Measurements from ENCODE around the gene COX19.
"Not testable (repeated sequence)": the region's sequence is repeated elsewhere in the genome, so short reads cannot be mapped to it uniquely, and the experiment has no call there.

Gene COX19

DNA sequence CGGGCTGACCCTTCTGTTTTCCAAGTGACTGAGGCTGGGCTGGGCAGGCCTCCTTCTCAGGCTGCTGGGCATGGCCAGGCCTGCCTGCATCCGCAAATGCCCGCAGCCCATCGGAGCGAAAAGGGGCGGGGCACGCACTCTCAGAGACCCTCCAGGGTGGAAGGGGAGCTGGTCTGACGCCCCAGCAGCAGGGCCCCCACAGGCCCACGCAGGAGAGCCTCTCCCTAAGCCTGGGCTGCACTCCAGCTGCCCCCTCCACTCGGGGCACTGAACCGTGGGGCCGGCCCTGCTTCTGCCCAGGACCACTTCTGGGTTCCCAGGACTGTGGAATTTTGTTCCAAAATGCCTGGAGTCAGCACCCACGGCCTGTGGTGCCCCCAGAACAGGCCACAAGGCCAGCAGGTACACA, 30.2 kb downstream of the COX19 start:
- DNase-seq (ENCODE audit: low read depth, low spot score) = no peak
- no peak overlapping the region for H3K9ac ChIP-seq (ENCODE audit: insufficient read length)
- no peaks in the 10 kb centered on the region for H3K36me3 ChIP-seq (ENCODE audit: insufficient read depth, low read length)
- no peak for TF ChIP-seq EZH2 (IDR thresholded peaks at IDR 0.05)
- TF ChIP-seq POLR2AphosphoS5 (IDR thresholded peaks at IDR 0.05; ENCODE audit: borderline replicate concordance, low read depth, low read length) = no peak
- TF ChIP-seq FOXP2 (optimal IDR thresholded peaks at IDR 0.05; ENCODE audit: control extremely low read depth, extremely low read length, insufficient read depth) = no peak
- H3K4me3 ChIP-seq = no peak overlapping the region
- H3K9me3 ChIP-seq (ENCODE audit: low read depth, low read length) = no peaks in the 10 kb centered on the region
- H3K27ac ChIP-seq = no peak overlapping the region

DNA sequence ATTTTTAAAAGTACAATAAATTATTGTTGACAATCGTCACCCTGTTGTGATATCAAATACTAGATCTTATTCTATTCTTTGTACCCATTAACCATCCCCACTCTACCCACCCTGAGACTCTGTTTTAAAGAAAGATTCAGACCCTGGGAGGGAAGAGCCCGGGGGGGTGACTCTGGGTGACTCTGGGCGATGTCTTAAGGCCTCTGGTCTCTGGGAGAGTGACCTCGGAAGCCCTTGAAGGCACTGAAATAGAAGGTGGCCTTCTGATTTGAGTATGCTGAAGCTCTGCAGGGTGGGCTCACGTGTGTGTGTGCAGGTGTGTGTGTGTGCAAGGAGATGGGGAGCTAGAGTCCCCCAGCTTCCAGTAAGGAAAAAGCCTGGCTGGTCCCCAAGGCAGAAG, 30.6 kb downstream of the COX19 start:
- Histone ChIP-seq H3K27ac (no peak overlapping the region), H3K4me3 (no peak overlapping the region), H3K9ac (ENCODE audit: insufficient read length) (no peak overlapping the region), H3K36me3 (ENCODE audit: insufficient read depth, low read length) (no peaks in the 10 kb centered on the region), H3K9me3 (ENCODE audit: low read depth, low read length) (no peaks in the 10 kb centered on the region)
- TF ChIP-seq POLR2AphosphoS5 (IDR thresholded peaks at IDR 0.05; ENCODE audit: borderline replicate concordance, low read depth, low read length) = no peak
- TF ChIP-seq EZH2 (IDR thresholded peaks at IDR 0.05) = no peak
- TF ChIP-seq FOXP2 (optimal IDR thresholded peaks at IDR 0.05; ENCODE audit: control extremely low read depth, extremely low read length, insufficient read depth) = no peak
- no peak for DNase-seq (ENCODE audit: low read depth, low spot score)

DNA sequence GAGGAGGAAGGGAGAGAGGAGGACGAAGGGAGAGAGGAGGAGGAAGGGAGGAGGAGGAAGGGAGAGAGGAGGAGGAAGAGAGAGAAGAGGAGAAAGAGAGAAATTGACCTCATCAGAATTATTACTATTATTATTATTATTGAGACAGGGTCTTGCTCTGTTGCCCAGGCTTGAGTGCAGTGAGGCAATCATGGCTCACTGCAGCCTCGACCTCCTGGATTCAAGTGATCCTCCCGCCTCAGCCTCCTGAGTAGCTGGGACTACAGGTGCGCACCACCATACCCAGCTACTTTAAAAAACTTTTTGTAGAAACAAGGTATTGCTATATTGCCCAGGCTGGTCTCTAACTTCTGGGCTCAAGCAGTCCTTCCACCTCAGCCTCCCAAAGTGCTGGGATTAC, 31.6 kb downstream of the COX19 start:
- not testable (repeated sequence) for H3K27ac ChIP-seq; DNase-seq (ENCODE audit: low read depth, low spot score); H3K9ac ChIP-seq (ENCODE audit: insufficient read length)

GRCh38 chr7:940599-941408, 34.5 kb downstream of the COX19 start:
- TF ChIP-seq EZH2 (IDR thresholded peaks at IDR 0.05) (no peak), FOXP2 (optimal IDR thresholded peaks at IDR 0.05; ENCODE audit: control extremely low read depth, extremely low read length, insufficient read depth) (no peak), POLR2AphosphoS5 (IDR thresholded peaks at IDR 0.05; ENCODE audit: borderline replicate concordance, low read depth, low read length) (no peak)
- no peak overlapping the region for H3K4me3 ChIP-seq
- H3K9ac ChIP-seq (ENCODE audit: insufficient read length) = no peak overlapping the region
- H3K9me3 ChIP-seq (ENCODE audit: low read depth, low read length) = no peaks in the 10 kb centered on the region
- DNase-seq (ENCODE audit: low read depth, low spot score) = no peak
- no peaks in the 10 kb centered on the region for H3K36me3 ChIP-seq (ENCODE audit: insufficient read depth, low read length)
- H3K27ac ChIP-seq = no peak overlapping the region

More for the DNA sequence above, 31.6 kb downstream of the COX19 start:
- not testable (repeated sequence) for H3K4me3 ChIP-seq; H3K36me3 ChIP-seq (ENCODE audit: insufficient read depth, low read length); H3K9me3 ChIP-seq (ENCODE audit: low read depth, low read length)

DNA sequence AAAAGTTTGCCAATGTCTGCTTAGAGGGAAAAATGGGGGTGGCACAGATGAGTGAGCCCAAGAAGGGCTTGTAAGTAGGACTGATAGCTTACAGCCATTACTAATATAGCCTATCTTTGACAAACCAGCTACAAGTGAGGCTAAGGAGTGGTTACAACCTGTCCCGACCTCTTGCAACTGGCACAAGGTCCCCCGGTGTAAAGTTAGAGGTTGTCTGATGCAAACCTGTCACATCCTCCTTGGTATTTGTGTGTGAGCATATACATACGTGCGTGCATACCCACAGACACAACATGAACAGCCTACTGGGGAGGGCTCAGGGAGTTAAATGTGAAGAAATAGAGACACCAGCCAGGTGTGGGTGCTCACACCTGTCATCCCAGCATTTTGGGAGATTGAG, 35.5 kb downstream of the COX19 start:
- no peak overlapping the region for H3K4me3 ChIP-seq
- TF ChIP-seq POLR2AphosphoS5 (IDR thresholded peaks at IDR 0.05; ENCODE audit: borderline replicate concordance, low read depth, low read length) (no peak), FOXP2 (optimal IDR thresholded peaks at IDR 0.05; ENCODE audit: control extremely low read depth, extremely low read length, insufficient read depth) (no peak), EZH2 (IDR thresholded peaks at IDR 0.05) (no peak)
- no peaks in the 10 kb centered on the region for H3K9me3 ChIP-seq (ENCODE audit: low read depth, low read length)
- H3K27ac ChIP-seq = no peak overlapping the region
- H3K36me3 ChIP-seq (ENCODE audit: insufficient read depth, low read length) = no peaks in the 10 kb centered on the region
- H3K9ac ChIP-seq (ENCODE audit: insufficient read length) = no peak overlapping the region
- no peak for DNase-seq (ENCODE audit: low read depth, low spot score)

GRCh38 chr7:938546-939185, 36.7 kb downstream of the COX19 start:
- H3K9ac ChIP-seq (ENCODE audit: insufficient read length) = no peak overlapping the region
- no peak overlapping the region for H3K27ac ChIP-seq
- TF ChIP-seq POLR2AphosphoS5 (IDR thresholded peaks at IDR 0.05; ENCODE audit: borderline replicate concordance, low read depth, low read length) (no peak), EZH2 (IDR thresholded peaks at IDR 0.05) (no peak), FOXP2 (optimal IDR thresholded peaks at IDR 0.05; ENCODE audit: control extremely low read depth, extremely low read length, insufficient read depth) (no peak)
- no peak overlapping the region for H3K4me3 ChIP-seq
- no peak for DNase-seq (ENCODE audit: low read depth, low spot score)
- no peaks in the 10 kb centered on the region for H3K36me3 ChIP-seq (ENCODE audit: insufficient read depth, low read length)
- no peaks in the 10 kb centered on the region for H3K9me3 ChIP-seq (ENCODE audit: low read depth, low read length)

GRCh38 chr7:937856-938484, 37.4 kb downstream of the COX19 start:
- H3K27ac ChIP-seq = no peak overlapping the region
- TF ChIP-seq POLR2AphosphoS5 (IDR thresholded peaks at IDR 0.05; ENCODE audit: borderline replicate concordance, low read depth, low read length) (no peak), EZH2 (IDR thresholded peaks at IDR 0.05) (no peak), FOXP2 (optimal IDR thresholded peaks at IDR 0.05; ENCODE audit: control extremely low read depth, extremely low read length, insufficient read depth) (no peak)
- no peaks in the 10 kb centered on the region for H3K9me3 ChIP-seq (ENCODE audit: low read depth, low read length)
- H3K9ac ChIP-seq (ENCODE audit: insufficient read length) = no peak overlapping the region
- H3K36me3 ChIP-seq (ENCODE audit: insufficient read depth, low read length) = no peaks in the 10 kb centered on the region
- no peak for DNase-seq (ENCODE audit: low read depth, low spot score)
- H3K4me3 ChIP-seq = no peak overlapping the region

DNA sequence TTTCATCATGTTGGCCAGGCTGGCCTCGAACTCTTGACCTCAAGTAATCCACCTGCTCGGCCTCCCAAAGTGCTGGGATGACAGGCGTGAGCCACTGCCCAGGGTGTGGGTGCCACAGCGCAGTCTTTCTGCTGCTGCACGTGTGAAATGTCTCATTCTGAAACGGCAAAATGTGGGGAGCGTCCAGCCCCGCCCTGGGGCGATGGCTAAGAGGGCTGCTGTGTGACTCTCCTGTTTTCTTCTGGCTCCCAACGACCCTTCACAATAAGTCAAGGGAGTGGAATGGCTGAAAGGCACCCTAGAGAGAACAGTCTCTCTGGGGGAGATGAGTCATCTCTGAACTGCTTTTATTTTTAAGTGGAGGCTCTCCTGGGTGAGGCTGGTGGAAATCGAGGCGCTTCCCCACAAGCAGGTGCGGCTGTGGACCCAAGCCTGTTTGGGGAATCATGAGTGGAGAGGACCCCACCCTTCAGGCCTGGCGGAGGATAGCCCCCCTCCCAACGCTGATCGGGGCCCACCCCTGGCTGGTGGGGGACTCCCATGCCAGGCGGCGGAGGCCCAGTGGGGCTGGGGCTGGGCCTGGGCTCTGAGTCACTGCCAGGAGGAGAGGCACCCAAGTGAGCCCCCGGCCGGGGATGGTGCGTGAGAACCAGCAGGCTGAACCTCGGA, 38.8 kb downstream of the COX19 start:
- H3K9ac ChIP-seq (ENCODE audit: insufficient read length) = no peak overlapping the region
- H3K9me3 ChIP-seq (ENCODE audit: low read depth, low read length) = no peaks in the 10 kb centered on the region
- no peak overlapping the region for H3K4me3 ChIP-seq
- TF ChIP-seq POLR2AphosphoS5 (IDR thresholded peaks at IDR 0.05; ENCODE audit: borderline replicate concordance, low read depth, low read length) = no peak
- no peak for TF ChIP-seq FOXP2 (optimal IDR thresholded peaks at IDR 0.05; ENCODE audit: control extremely low read depth, extremely low read length, insufficient read depth)
- TF ChIP-seq EZH2 (IDR thresholded peaks at IDR 0.05) = no peak
- no peaks in the 10 kb centered on the region for H3K36me3 ChIP-seq (ENCODE audit: insufficient read depth, low read length)
- DNase-seq (ENCODE audit: low read depth, low spot score) = no peak
- no peak overlapping the region for H3K27ac ChIP-seq
